ENCODE results near the gene POLR2E. TPM values are rescaled to one million over a fixed set of nuclear protein-coding genes. Genes with fewer than 3 reads are reported as not detected.

Gene POLR2E
- total and polyA plus RNA-seq, 9 of the 15 experiments (the other 6 are each of a cell fraction or from before 2014, with no cell fraction given) = 3.4 to 413 (median 244) TPM

GRCh38 chr19:1039646-1040475, 55.3 kb downstream of the POLR2E start, which contains the start of gene ABCA7 (continued):
- TF ChIP-seq TFAP4 (CRISPR knock-in tag; IDR thresholded peaks at IDR 0.05; ENCODE audit: borderline replicate concordance) = peak; percentile 77; the same call in 1 of the 2 replicates
- no peak for TF ChIP-seq ATF2 (CRISPR knock-in tag; IDR thresholded peaks at IDR 0.05)
- peak; percentile 52; the same call in 1 of the 2 replicates for TF ChIP-seq GABPB1 (CRISPR knock-in tag; IDR thresholded peaks at IDR 0.05)
- no peak for TF ChIP-seq IFI16 (CRISPR knock-in tag; IDR thresholded peaks at IDR 0.05)
- TF ChIP-seq ARNT (IDR thresholded peaks at IDR 0.05) = no peak
- TF ChIP-seq ZNF224 (CRISPR knock-in tag; IDR thresholded peaks at IDR 0.05) = no peak
- TF ChIP-seq TAF1 (IDR thresholded peaks at IDR 0.05; ENCODE audit: control insufficient read depth, extremely low read depth, insufficient read depth, low read length, severe bottlenecking) = peak; percentile 51
- TF ChIP-seq RBM34 (IDR thresholded peaks at IDR 0.05; ENCODE audit: borderline replicate concordance, insufficient read depth, low read length) = no peak
- peak; percentile 95 for TF ChIP-seq PRDM10 (IDR thresholded peaks at IDR 0.05; ENCODE audit: partially characterized antibody)
- peak in 1 of 2 experiments; percentile 60; a peak in 1 of 4 replicates for TF ChIP-seq NONO (IDR thresholded peaks at IDR 0.05; ENCODE audit: low read depth in 2 of 2, low read length in 1 of 2)
- no peak for TF ChIP-seq ETV6 (IDR thresholded peaks at IDR 0.05; ENCODE audit: borderline replicate concordance in 1 of 2, low read depth in 2 of 2, low read length in 1 of 2)
- no peak for TF ChIP-seq ETV6 (CRISPR knock-in tag; IDR thresholded peaks at IDR 0.05; ENCODE audit: borderline replicate concordance)
- TF ChIP-seq MBD2 (IDR thresholded peaks at IDR 0.05; ENCODE audit: borderline replicate concordance, low read depth) = peak; percentile 91
- peak; percentile 77; the same call in 1 of the 2 replicates for TF ChIP-seq E2F4 (CRISPR knock-in tag; IDR thresholded peaks at IDR 0.05; ENCODE audit: low read depth)
- no peak for TF ChIP-seq NCOA6 (IDR thresholded peaks at IDR 0.05)
- TF ChIP-seq MAZ (CRISPR knock-in tag; conservative IDR thresholded peaks at IDR 0.05 in 1 of 2, IDR thresholded peaks at IDR 0.05 in 1 of 2) = peak in 1 of 2 experiments; percentile 79
- peak; percentile 92; the same call in 1 of the 2 replicates for TF ChIP-seq ZBTB2 (IDR thresholded peaks at IDR 0.05)
- TF ChIP-seq RFX7 (CRISPR knock-in tag; IDR thresholded peaks at IDR 0.05) = no peak

All from K562 (cell line).